GM12878 (cell line): ENCODE data around the gene KRT31.

Experiments used
- EZH2 ChIP-seq: IDR thresholded peaks from 2 replicates; pipeline ENCODE4 v1.6.1; 2012; ENCODE audit warnings: low read depth, mild to moderate bottlenecking, control low read depth, inconsistent platforms, low read length, borderline replicate concordance; ENCODE audit not compliant: control insufficient read depth
- JUND ChIP-seq: IDR thresholded peaks from 2 replicates; pipeline ENCODE4 v1.6.1; 2012; ENCODE audit warnings: low read depth, mild to moderate bottlenecking, low read length, improper control_type of control experiment, moderate library complexity
- MYC ChIP-seq: IDR thresholded peaks from 2 replicates; pipeline ENCODE4 v1.6.1; 2011; ENCODE audit warnings: mild to moderate bottlenecking, low read length, moderate library complexity, inconsistent platforms; ENCODE audit not compliant: insufficient read depth, insufficient replicate concordance, insufficient read length, severe bottlenecking
- POLR2A ChIP-seq: IDR thresholded peaks from 2 replicates; pipeline ENCODE4 v1.6.1; 2011; ENCODE audit warnings: low read depth, mild to moderate bottlenecking, low read length
- RFX5 ChIP-seq: IDR thresholded peaks from 2 replicates; pipeline ENCODE4 v1.6.1; 2011; ENCODE audit warnings: low read depth, low read length, improper control_type of control experiment
- YY1 ChIP-seq: IDR thresholded peaks from 2 replicates; pipeline ENCODE4 v1.6.1; 2011; ENCODE audit warnings: low read depth, mild to moderate bottlenecking, low read length
- ZBTB33 ChIP-seq: fragments of 450-650 bp; IDR thresholded peaks from 2 replicates; pipeline ENCODE4 v1.6.1; 2017; ENCODE audit warnings: mild to moderate bottlenecking
- TF ChIP-seq, protein P1 (sequence below), 3 experiments: IDR thresholded peaks in 2 of 3; conservative IDR thresholded peaks in 1 of 3; 2 replicates each; pipeline ENCODE4 v1.5.1; 2011; ENCODE audit warnings: low read depth in 3 of 3, low read length in 3 of 3, mild to moderate bottlenecking in 3 of 3, control low read depth in 2 of 3, moderate library complexity in 2 of 3, inconsistent platforms in 1 of 3, mixed read lengths in 1 of 3; ENCODE audit not compliant: control insufficient read depth in 2 of 3, insufficient read depth in 1 of 3; ENCODE audit errors: extremely low read depth in 1 of 3

DNA sequence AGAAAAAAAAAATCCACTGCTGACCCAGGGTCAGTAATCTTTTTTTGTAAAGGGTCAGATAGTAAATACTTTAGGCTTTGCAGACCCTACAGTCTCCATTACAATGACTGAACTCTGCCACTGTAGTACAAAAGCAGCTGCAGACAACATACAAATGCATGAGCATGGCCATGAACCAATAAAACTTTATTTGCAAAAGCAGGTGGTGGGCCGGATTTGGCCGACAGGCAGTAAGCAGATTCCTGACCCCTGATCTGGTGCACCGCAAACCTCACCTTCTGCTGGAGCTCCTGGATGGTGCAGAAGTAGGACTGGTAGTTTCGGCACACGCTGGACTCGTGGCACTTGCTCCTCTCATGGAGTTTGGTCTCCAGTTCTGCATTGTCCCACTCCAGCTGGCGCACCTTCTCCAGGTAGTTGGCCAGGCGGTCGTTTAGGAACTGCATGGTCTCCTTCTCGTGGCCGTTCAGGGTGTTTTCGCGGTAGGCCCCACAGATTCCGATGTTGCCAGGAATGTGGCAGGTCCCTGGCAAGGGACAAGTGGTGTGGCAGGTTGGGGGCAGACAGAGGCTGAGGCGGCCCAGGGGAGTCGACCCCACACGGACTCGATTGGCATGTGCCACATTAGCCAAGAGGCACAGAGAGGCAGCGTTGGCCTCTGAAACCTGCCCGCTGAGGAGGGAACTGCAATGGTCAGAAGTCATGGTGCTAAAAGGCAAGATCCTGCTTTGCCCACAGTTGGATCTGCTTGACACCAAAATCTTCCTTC, 13.8 kb upstream of the KRT31 start:
- TF ChIP-seq ZBTB33 (no peak), EZH2 (no peak), POLR2A (no peak), JUND (no peak), MYC (no peak), RFX5 (no peak), YY1 (no peak)
- TF ChIP-seq, protein P1, sequence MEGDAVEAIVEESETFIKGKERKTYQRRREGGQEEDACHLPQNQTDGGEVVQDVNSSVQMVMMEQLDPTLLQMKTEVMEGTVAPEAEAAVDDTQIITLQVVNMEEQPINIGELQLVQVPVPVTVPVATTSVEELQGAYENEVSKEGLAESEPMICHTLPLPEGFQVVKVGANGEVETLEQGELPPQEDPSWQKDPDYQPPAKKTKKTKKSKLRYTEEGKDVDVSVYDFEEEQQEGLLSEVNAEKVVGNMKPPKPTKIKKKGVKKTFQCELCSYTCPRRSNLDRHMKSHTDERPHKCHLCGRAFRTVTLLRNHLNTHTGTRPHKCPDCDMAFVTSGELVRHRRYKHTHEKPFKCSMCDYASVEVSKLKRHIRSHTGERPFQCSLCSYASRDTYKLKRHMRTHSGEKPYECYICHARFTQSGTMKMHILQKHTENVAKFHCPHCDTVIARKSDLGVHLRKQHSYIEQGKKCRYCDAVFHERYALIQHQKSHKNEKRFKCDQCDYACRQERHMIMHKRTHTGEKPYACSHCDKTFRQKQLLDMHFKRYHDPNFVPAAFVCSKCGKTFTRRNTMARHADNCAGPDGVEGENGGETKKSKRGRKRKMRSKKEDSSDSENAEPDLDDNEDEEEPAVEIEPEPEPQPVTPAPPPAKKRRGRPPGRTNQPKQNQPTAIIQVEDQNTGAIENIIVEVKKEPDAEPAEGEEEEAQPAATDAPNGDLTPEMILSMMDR (IDR thresholded peaks at IDR 0.05 in 2 of 3, conservative IDR thresholded peaks at IDR 0.05 in 1 of 3; ENCODE audit: control insufficient read depth in 2 of 3, extremely low read depth in 1 of 3, insufficient read depth in 1 of 3, low read depth in 3 of 3, low read length in 3 of 3), result no peak
